ENCODE measurements around the gene PARVB.

PARVB gene

GRCh38 chr22:43994416-43994815 is 29.7 kb upstream of the PARVB start:
- H3K9me3 ChIP-seq (ENCODE audit: insufficient read depth, low read length), result no peaks in the 10 kb centered on the region
- H3K4me3 ChIP-seq (ENCODE audit: low read length), result no peak overlapping the region
- no peak overlapping the region for H2AFZ ChIP-seq (ENCODE audit: low read depth, low read length)
- no peaks in the 10 kb centered on the region for H3K27me3 ChIP-seq (ENCODE audit: low read depth, low read length)
- TF ChIP-seq EZH2phosphoT487 (IDR thresholded peaks at IDR 0.05; ENCODE audit: low read depth) (no peak), CTCF (IDR thresholded peaks at IDR 0.05; ENCODE audit: low read depth, low read length) (no peak)
- H3K9ac ChIP-seq (ENCODE audit: low read length), result no peak overlapping the region
- H3K79me2 ChIP-seq (ENCODE audit: low read length), result no peaks in the 10 kb centered on the region
- no peaks in the 10 kb centered on the region for H4K20me1 ChIP-seq (ENCODE audit: insufficient read depth, low read length)
- peaks cover 71% of the 10 kb centered on the region for H3K36me3 ChIP-seq (replicated peaks; ENCODE audit: low read depth, low read length)
- no peak overlapping the region for H3K27ac ChIP-seq (ENCODE audit: low read length)
- H3K4me2 ChIP-seq (ENCODE audit: low read length), result no peak overlapping the region
- H3K4me1 ChIP-seq (ENCODE audit: low read length), result peaks cover 4% of the 10 kb centered on the region; the same call in 1 of the 2 replicates

- no peaks in the 10 kb centered on the region for H4K20me1 ChIP-seq (ENCODE audit: insufficient read depth, low read length)
- H2AFZ ChIP-seq (ENCODE audit: low read depth, low read length), result no peak overlapping the region
- no peak overlapping the region for H3K9ac ChIP-seq (ENCODE audit: low read length)
- no peaks in the 10 kb centered on the region for H3K79me2 ChIP-seq (ENCODE audit: low read length)
- H3K36me3 ChIP-seq (replicated peaks; ENCODE audit: low read depth, low read length), result peaks cover 66% of the 10 kb centered on the region
- TF ChIP-seq EZH2phosphoT487 (IDR thresholded peaks at IDR 0.05; ENCODE audit: low read depth) (no peak), CTCF (IDR thresholded peaks at IDR 0.05; ENCODE audit: low read depth, low read length) (no peak)
- no peak overlapping the region for H3K27ac ChIP-seq (ENCODE audit: low read length)
- peaks cover 4% of the 10 kb centered on the region; the same call in 1 of the 2 replicates for H3K4me1 ChIP-seq (ENCODE audit: low read length)
- H3K4me2 ChIP-seq (ENCODE audit: low read length), result no peak overlapping the region
- H3K9me3 ChIP-seq (ENCODE audit: insufficient read depth, low read length), result no peaks in the 10 kb centered on the region
- no peak overlapping the region for H3K4me3 ChIP-seq (ENCODE audit: low read length)
- no peaks in the 10 kb centered on the region for H3K27me3 ChIP-seq (ENCODE audit: low read depth, low read length)
Observed at GRCh38 chr22:43995057-43995685, 28.9 kb upstream of the PARVB start.

- H3K36me3 ChIP-seq (replicated peaks; ENCODE audit: low read depth, low read length), result peaks cover 60% of the 10 kb centered on the region
- no peak overlapping the region for H2AFZ ChIP-seq (ENCODE audit: low read depth, low read length)
- H3K4me1 ChIP-seq (ENCODE audit: low read length), result peaks cover 4% of the 10 kb centered on the region; the same call in 1 of the 2 replicates
- H3K27me3 ChIP-seq (ENCODE audit: low read depth, low read length), result no peaks in the 10 kb centered on the region
- no peak for TF ChIP-seq EZH2phosphoT487 (IDR thresholded peaks at IDR 0.05; ENCODE audit: low read depth)
- no peaks in the 10 kb centered on the region for H4K20me1 ChIP-seq (ENCODE audit: insufficient read depth, low read length)
- no peaks in the 10 kb centered on the region for H3K9me3 ChIP-seq (ENCODE audit: insufficient read depth, low read length)
- peak overlapping the region; percentile 11; the same call in 1 of the 2 replicates for H3K4me2 ChIP-seq (ENCODE audit: low read length)
- no peak overlapping the region for H3K27ac ChIP-seq (ENCODE audit: low read length)
- peak overlapping the region; percentile 30 for H3K4me3 ChIP-seq (ENCODE audit: low read length)
- no peaks in the 10 kb centered on the region for H3K79me2 ChIP-seq (ENCODE audit: low read length)
- H3K9ac ChIP-seq (ENCODE audit: low read length), result no peak overlapping the region
Observed at GRCh38 chr22:43995798-43996169, 28.3 kb upstream of the PARVB start.

- Histone ChIP-seq H3K36me3 (replicated peaks; ENCODE audit: low read depth, low read length) (peaks cover 60% of the 10 kb centered on the region), H3K4me1 (ENCODE audit: low read length) (peaks cover 4% of the 10 kb centered on the region; the same call in 1 of the 2 replicates), H4K20me1 (ENCODE audit: insufficient read depth, low read length) (no peaks in the 10 kb centered on the region), H3K79me2 (ENCODE audit: low read length) (no peaks in the 10 kb centered on the region), H3K4me2 (ENCODE audit: low read length) (peak overlapping the region; percentile 35), H3K27me3 (ENCODE audit: low read depth, low read length) (no peaks in the 10 kb centered on the region), H3K27ac (ENCODE audit: low read length) (no peak overlapping the region), H2AFZ (ENCODE audit: low read depth, low read length) (no peak overlapping the region), H3K4me3 (ENCODE audit: low read length) (peak overlapping the region; percentile 30), H3K9ac (ENCODE audit: low read length) (no peak overlapping the region), H3K9me3 (ENCODE audit: insufficient read depth, low read length) (no peaks in the 10 kb centered on the region)
- no peak for TF ChIP-seq EZH2phosphoT487 (IDR thresholded peaks at IDR 0.05; ENCODE audit: low read depth)
- TF ChIP-seq CTCF (IDR thresholded peaks at IDR 0.05; ENCODE audit: low read depth, low read length), result no peak
Observed at GRCh38 chr22:43996170-43996980, 27.7 kb upstream of the PARVB start.
